K562 (cell line): ENCODE measurements around the gene NMRK1. TPM values are rescaled to one million over a fixed set of nuclear protein-coding genes. Genes with fewer than 3 reads are reported as not detected.

ENCODE experiments used
- ATF7 ChIP-seq: fragments of 450-650 bp; IDR thresholded peaks from 2 replicates; pipeline ENCODE4 v1.7.1; 2014; ENCODE audit warnings: mild to moderate bottlenecking, moderate library complexity
- BCLAF1 ChIP-seq, 2 experiments: fragments of 450-650 bp in 1 of 2; IDR thresholded peaks; 2 replicates each; pipeline ENCODE4 v1.6.1; 2011 to 2017; ENCODE audit warnings: low read depth in 2 of 2, antibody characterized with exemption in 1 of 2, borderline replicate concordance in 1 of 2, low read length in 1 of 2, mild to moderate bottlenecking in 1 of 2, mixed read lengths in 1 of 2; ENCODE audit not compliant: control insufficient read depth in 1 of 2
- ETV6 ChIP-seq, 3 experiments: fragments of 150-350 bp in 1 of 3; sonication (generic) in 1 of 3; formaldehyde crosslinking in 1 of 3; IDR thresholded peaks; 2 replicates each; pipeline versions ENCODE4 v1.6.1 to v1.8.0; 2014 to 2022; ENCODE audit warnings: borderline replicate concordance in 2 of 3, low read depth in 2 of 3, antibody characterized with exemption in 1 of 3, low read length in 1 of 3, mild to moderate bottlenecking in 1 of 3, missing genetic modification reagents in 1 of 3
- FOXP1 ChIP-seq: sonication (generic); formaldehyde crosslinking; IDR thresholded peaks from 2 replicates; pipeline ENCODE4 v1.8.0; 2022; ENCODE audit warnings: mild to moderate bottlenecking, missing genetic modification reagents
- HNRNPK ChIP-seq: fragments of 200-400 bp; formaldehyde crosslinking; IDR thresholded peaks from one replicate; pipeline ENCODE4 v1.6.1; 2018; ENCODE audit warnings: mild to moderate bottlenecking, low read depth, low read length; ENCODE audit not compliant: poor library complexity, severe bottlenecking
- JUN ChIP-seq, 2 experiments: sonication (generic) in 1 of 2; formaldehyde crosslinking in 1 of 2; IDR thresholded peaks; 2 replicates each; pipeline versions ENCODE4 v1.6.1 to v1.8.0; 2012 to 2022; ENCODE audit warnings: borderline replicate concordance in 2 of 2, mild to moderate bottlenecking in 2 of 2, improper control_type of control experiment in 1 of 2, low read depth in 1 of 2, low read length in 1 of 2, missing genetic modification reagents in 1 of 2
- MAFG ChIP-seq: fragments of 450-650 bp; conservative IDR thresholded peaks from 2 replicates; pipeline ENCODE4 v1.6.1; 2016; ENCODE audit warnings: missing genetic modification characterization, missing compliant biosample characterization
- MAFK ChIP-seq: IDR thresholded peaks from 2 replicates; pipeline ENCODE4 v1.6.1; 2011; ENCODE audit warnings: low read length, improper control_type of control experiment
- MBD1 ChIP-seq: fragments of 250-450 bp; sonication (Bioruptor Pico); IDR thresholded peaks from 2 replicates; pipeline ENCODE4 v1.8.0; 2022; ENCODE audit warnings: inconsistent platforms
- MXD1 ChIP-seq: fragments of 250-450 bp; sonication (Bioruptor Pico); IDR thresholded peaks from 2 replicates; pipeline ENCODE4 v1.8.0; 2021; ENCODE audit warnings: borderline replicate concordance, mild to moderate bottlenecking, moderate library complexity; ENCODE audit not compliant: poor library complexity, severe bottlenecking
- MXI1 ChIP-seq: IDR thresholded peaks from 2 replicates; pipeline ENCODE4 v1.6.1; 2011; ENCODE audit warnings: low read depth, mild to moderate bottlenecking, improper control_type of control experiment, low read length
- PCBP2 ChIP-seq: fragments of 200-400 bp; formaldehyde crosslinking; IDR thresholded peaks from 2 replicates; pipeline ENCODE4 v1.6.1; 2018; ENCODE audit warnings: low read length, low read depth, mild to moderate bottlenecking, moderate library complexity; ENCODE audit not compliant: poor library complexity, severe bottlenecking
- SNRNP70 ChIP-seq: fragments of 200-400 bp; formaldehyde crosslinking; optimal IDR thresholded peaks from 2 replicates; pipeline ENCODE3; 2017; ENCODE audit warnings: low read depth, low read length
- TAF9B ChIP-seq: fragments of 450-650 bp; IDR thresholded peaks from 2 replicates; pipeline ENCODE4 v1.6.1; 2018; ENCODE audit warnings: mild to moderate bottlenecking; ENCODE audit not compliant: partially characterized antibody
- TRIM24 ChIP-seq, 2 experiments: fragments of 450-650 bp; IDR thresholded peaks; 2 replicates each; pipeline ENCODE4 v1.6.1; 2016
- ZHX1 ChIP-seq: fragments of 150-350 bp; conservative IDR thresholded peaks from 2 replicates; pipeline ENCODE4 v1.6.1; 2014; ENCODE audit warnings: low read length
- polyA plus RNA-seq, 8 experiments: library from polyadenylated mRNA; depleted of rRNA in 4 of 8; stranded (reverse) in 5 of 8; unstranded in 3 of 8; fragments of >200 nt; fragmentation: Nextera tagmentation in 2 of 8; fragmentation: Illumina TruSeq in 1 of 8; extraction: Ambion mirVana in 2 of 8; extraction: Trizol in 1 of 8; gene quantifications; 2 replicates each; pipeline versions ENCODE4 v1.2.1 to v1.2.3, GENCODE V29; 2011 to 2014; ENCODE audit warnings: inconsistent platforms in 1 of 8, missing spikeins in 1 of 8
- total RNA-seq, 7 experiments: library from RNA; depleted of rRNA in 6 of 7; stranded (reverse); fragments of >200 nt in 6 of 7; fragmentation: Illumina TruSeq in 2 of 7; extraction: Trizol in 2 of 7; gene quantifications; 2 replicates each; pipeline versions ENCODE4 v1.2.1 to v1.2.3, GENCODE V29; 2011 to 2021; ENCODE audit warnings: low replicate concordance in 1 of 7

NMRK1 gene
- total and polyA plus RNA-seq, 9 of the 15 experiments (the other 6 are each of a cell fraction or from before 2014, with no cell fraction given): 1.1 to 3.5 (median 1.7) TPM

- TF ChIP-seq MXI1 (no peak), HNRNPK (no peak), JUN (IDR thresholded peaks at IDR 0.05; ENCODE audit: borderline replicate concordance, low read depth, low read length) (peak; percentile 29; the same call in 1 of the 2 replicates), JUN (CRISPR knock-in tag; IDR thresholded peaks at IDR 0.05; ENCODE audit: borderline replicate concordance) (no peak), BCLAF1 (IDR thresholded peaks at IDR 0.05; ENCODE audit: borderline replicate concordance in 1 of 2, control insufficient read depth in 1 of 2, low read depth in 2 of 2, low read length in 1 of 2) (no peak), FOXP1 (CRISPR knock-in tag) (no peak; the same call in 1 of the 2 replicates), MAFK (no peak), PCBP2 (no peak), TRIM24 (IDR thresholded peaks at IDR 0.05) (0 out of 4 replicates have a peak, but pooled peaks of 1 of the 2 experiments have one; percentile 9), MAFG (tag) (no peak), MBD1 (CRISPR knock-in tag) (no peak), MXD1 (CRISPR knock-in tag) (no peak), ATF7 (no peak), ZHX1 (no peak), SNRNP70 (no peak), ETV6 (IDR thresholded peaks at IDR 0.05; ENCODE audit: borderline replicate concordance in 1 of 2, low read depth in 2 of 2, low read length in 1 of 2) (no peak), ETV6 (CRISPR knock-in tag; IDR thresholded peaks at IDR 0.05; ENCODE audit: borderline replicate concordance) (peak; percentile 75; the same call in 1 of the 2 replicates), TAF9B (no peak)
These were observed 60.5 kb downstream of the NMRK1 start (continued) for GRCh38 chr9:75027187-75028107.
